ENCODE results near the gene SAP30L. TPM values are rescaled to one million over a fixed set of nuclear protein-coding genes. Genes with fewer than 3 reads are reported as not detected.
A peak's percentile ranks its signal among the peaks of the same experiment; 100 is the strongest.

SAP30L gene
- total RNA-seq, 1 experiment from 2014 or later = 32.5 TPM

- Histone ChIP-seq H3K4me3 (ENCODE audit: low read depth, low read length) (no peak overlapping the region), H3K27me3 (replicated peaks; ENCODE audit: control insufficient read depth, insufficient read depth, low read length) (no peaks in the 10 kb centered on the region; the same call in 1 of the 2 replicates), H3K36me3 (ENCODE audit: control insufficient read depth, insufficient read depth, low read length) (no peaks in the 10 kb centered on the region), H3K4me1 (peaks cover 8% of the 10 kb centered on the region), H3K9me3 (no peaks in the 10 kb centered on the region)
- BruUV-seq (replicated peaks) = no TSS peak
- no peak for TF ChIP-seq CTCF (IDR thresholded peaks at IDR 0.05; ENCODE audit: insufficient read depth in 1 of 2, low read depth in 1 of 2, low read length in 1 of 2, severe bottlenecking in 1 of 2, unreplicated experiment in 1 of 2)
- Mint-ChIP-seq H3K27me3 (ENCODE audit: insufficient read depth, unreplicated experiment) (peaks cover 5% of the 10 kb centered on the region), H3K36me3 (ENCODE audit: insufficient read depth, unreplicated experiment) (peaks cover 11% of the 10 kb centered on the region), H3K27ac (ENCODE audit: unreplicated experiment) (no peak overlapping the region), H3K9me3 (ENCODE audit: unreplicated experiment) (no peaks in the 10 kb centered on the region), H3K4me3 (ENCODE audit: unreplicated experiment) (no peak overlapping the region), H3K4me1 (ENCODE audit: low read depth, unreplicated experiment) (peaks cover 11% of the 10 kb centered on the region)
- DNase-seq = no peak
- ChIA-PET CTCF (interaction anchor here (0.7 kb wide), 1 partner anchor 233 kb away, joined by 6 read pairs; no protein-coding TSS in a partner anchor), POLR2A (no interaction called here)
- intact Hi-C loops (cut with micrococcal nuclease; ENCODE audit: unreplicated experiment) = no loop called here
These were observed 24.3 kb downstream of the SAP30L start for GRCh38 chr5:154470137-154470536.

- Mint-ChIP-seq H3K36me3 (ENCODE audit: insufficient read depth, unreplicated experiment) (peaks cover 12% of the 10 kb centered on the region), H3K4me3 (ENCODE audit: unreplicated experiment) (no peak overlapping the region), H3K9me3 (ENCODE audit: unreplicated experiment) (no peaks in the 10 kb centered on the region), H3K27ac (ENCODE audit: unreplicated experiment) (no peak overlapping the region), H3K27me3 (ENCODE audit: insufficient read depth, unreplicated experiment) (peaks cover 6% of the 10 kb centered on the region), H3K4me1 (ENCODE audit: low read depth, unreplicated experiment) (peaks cover 7% of the 10 kb centered on the region)
- no TSS peak for BruUV-seq (replicated peaks)
- TF ChIP-seq CTCF (IDR thresholded peaks at IDR 0.05; ENCODE audit: insufficient read depth in 1 of 2, low read depth in 1 of 2, low read length in 1 of 2, severe bottlenecking in 1 of 2, unreplicated experiment in 1 of 2) = no peak
- H3K36me3 ChIP-seq (ENCODE audit: control insufficient read depth, insufficient read depth, low read length) = no peaks in the 10 kb centered on the region
- ChIA-PET CTCF (no interaction called here), POLR2A (no interaction called here)
- H3K4me3 ChIP-seq (ENCODE audit: low read depth, low read length) = no peak overlapping the region
- H3K4me1 ChIP-seq = peaks cover 3% of the 10 kb centered on the region; the same call in 1 of the 2 replicates
- H3K27me3 ChIP-seq (replicated peaks; ENCODE audit: control insufficient read depth, insufficient read depth, low read length) = no peaks in the 10 kb centered on the region; the same call in 1 of the 2 replicates
- H3K9me3 ChIP-seq = no peaks in the 10 kb centered on the region
- DNase-seq = no peak
- intact Hi-C loops (cut with micrococcal nuclease; ENCODE audit: unreplicated experiment) = no loop called here
These were observed 25.4 kb downstream of the SAP30L start for GRCh38 chr5:154470947-154471870.

- no peak overlapping the region for H3K4me3 ChIP-seq (ENCODE audit: low read depth, low read length)
- no peak for DNase-seq
- POLR2A ChIA-PET = no interaction called here
- Mint-ChIP-seq H3K27ac (ENCODE audit: unreplicated experiment) (peak overlapping the region; percentile 55), H3K4me3 (ENCODE audit: unreplicated experiment) (no peak overlapping the region), H3K27me3 (ENCODE audit: insufficient read depth, unreplicated experiment) (peaks cover 10% of the 10 kb centered on the region), H3K4me1 (ENCODE audit: low read depth, unreplicated experiment) (no peaks in the 10 kb centered on the region), H3K36me3 (ENCODE audit: insufficient read depth, unreplicated experiment) (peaks cover 20% of the 10 kb centered on the region), H3K9me3 (ENCODE audit: unreplicated experiment) (no peaks in the 10 kb centered on the region)
- no peaks in the 10 kb centered on the region for H3K4me1 ChIP-seq
- no peak for TF ChIP-seq CTCF (IDR thresholded peaks at IDR 0.05; ENCODE audit: insufficient read depth in 1 of 2, low read depth in 1 of 2, low read length in 1 of 2, severe bottlenecking in 1 of 2, unreplicated experiment in 1 of 2)
- CTCF ChIA-PET = interaction anchor here (0.6 kb wide), 1 partner anchor 140 kb away, joined by 3 read pairs; no protein-coding TSS in a partner anchor
- no peaks in the 10 kb centered on the region for H3K9me3 ChIP-seq
- no TSS peak for BruUV-seq (replicated peaks)
- H3K36me3 ChIP-seq (ENCODE audit: control insufficient read depth, insufficient read depth, low read length) = no peaks in the 10 kb centered on the region
- intact Hi-C loops (cut with micrococcal nuclease; ENCODE audit: unreplicated experiment) = no loop called here
- no peaks in the 10 kb centered on the region; the same call in 1 of the 2 replicates for H3K27me3 ChIP-seq (replicated peaks; ENCODE audit: control insufficient read depth, insufficient read depth, low read length)
These were observed 27.2 kb downstream of the SAP30L start for GRCh38 chr5:154472871-154473580.

Measured in Caco-2 (cell line).